ENCODE measurements around the gene PTPRM.

- TF ChIP-seq EZH2 (IDR thresholded peaks at IDR 0.05; ENCODE audit: low read length) (no peak), CTCF (optimal IDR thresholded peaks at IDR 0.05 in 1 of 3, IDR thresholded peaks at IDR 0.05 in 1 of 3, conservative IDR thresholded peaks at IDR 0.05 in 1 of 3; ENCODE audit: extremely low read depth in 1 of 3, insufficient read depth in 2 of 3, low read length in 3 of 3) (no peak)
Measured at GRCh38 chr18:7746106-7746505, 179.0 kb downstream of the PTPRM start.
